HepG2 (cell line): ENCODE data around the gene SPAG4. TPM values are rescaled to one million over a fixed set of nuclear protein-coding genes. Genes with fewer than 3 reads are reported as not detected.

Experiments used
- ATRX ChIP-seq: sonication (generic); formaldehyde crosslinking; IDR thresholded peaks from 2 replicates; pipeline ENCODE4 v1.4.0; 2020; ENCODE audit warnings: missing genetic modification reagents, borderline replicate concordance
- NAIF1 ChIP-seq: sonication (generic); formaldehyde crosslinking; IDR thresholded peaks from 2 replicates; pipeline ENCODE4 v1.5.0; 2020; ENCODE audit warnings: mild to moderate bottlenecking, missing genetic modification reagents, borderline replicate concordance
- POLR2A ChIP-seq, 2 experiments: IDR thresholded peaks; 2 replicates each; pipeline ENCODE4 v1.6.1; 2011; ENCODE audit warnings: low read depth in 2 of 2, low read length in 2 of 2, mild to moderate bottlenecking in 1 of 2, moderate library complexity in 1 of 2; ENCODE audit not compliant: insufficient read depth in 1 of 2
- POLR2AphosphoS2 ChIP-seq: IDR thresholded peaks from 2 replicates; pipeline ENCODE4 v1.6.1; 2011; ENCODE audit warnings: low read depth, low read length, improper control_type of control experiment
- POLR2AphosphoS5 ChIP-seq: IDR thresholded peaks from 2 replicates; pipeline ENCODE4 v1.6.1; 2012; ENCODE audit warnings: low read depth, low read length
- RARA ChIP-seq: IDR thresholded peaks from 2 replicates; pipeline ENCODE4 v1.6.1; 2016; ENCODE audit warnings: missing genetic modification reagents, missing compliant biosample characterization
- REXO4 ChIP-seq: sonication (generic); formaldehyde crosslinking; IDR thresholded peaks from 2 replicates; pipeline ENCODE4 v1.8.0; 2022; ENCODE audit warnings: missing genetic modification reagents, mild to moderate bottlenecking, borderline replicate concordance
- TFAP4 ChIP-seq: sonication (generic); IDR thresholded peaks from 2 replicates; pipeline ENCODE4 v1.6.1; 2016; ENCODE audit warnings: low read depth, borderline replicate concordance
- TFDP1 ChIP-seq: IDR thresholded peaks from 2 replicates; pipeline ENCODE4 v1.6.1; 2016; ENCODE audit warnings: missing compliant biosample characterization, missing genetic modification reagents, borderline replicate concordance
- ZFP1 ChIP-seq: IDR thresholded peaks from 2 replicates; pipeline ENCODE4 v1.6.1; 2016
- ZMYM4 ChIP-seq: sonication (generic); formaldehyde crosslinking; IDR thresholded peaks from 2 replicates; pipeline ENCODE4 v1.8.1; 2023; ENCODE audit warnings: mild to moderate bottlenecking, missing genetic modification reagents
- ZNF121 ChIP-seq: sonication (generic); formaldehyde crosslinking; IDR thresholded peaks from 2 replicates; pipeline ENCODE4 v1.5.0; 2020; ENCODE audit warnings: mild to moderate bottlenecking, missing genetic modification reagents
- ZNF143 ChIP-seq: sonication (generic); formaldehyde crosslinking; IDR thresholded peaks from 2 replicates; pipeline ENCODE4 v1.4.0; 2020; ENCODE audit warnings: missing genetic modification reagents
- ZNF326 ChIP-seq: sonication (generic); formaldehyde crosslinking; IDR thresholded peaks from 2 replicates; pipeline ENCODE4 v1.4.0; 2020; ENCODE audit warnings: missing genetic modification reagents, borderline replicate concordance
- ZNF468 ChIP-seq: sonication (generic); formaldehyde crosslinking; IDR thresholded peaks from 2 replicates; pipeline ENCODE4 v1.8.0; 2022; ENCODE audit warnings: mild to moderate bottlenecking, moderate library complexity, missing genetic modification reagents
- ZNF766 ChIP-seq: sonication (generic); formaldehyde crosslinking; IDR thresholded peaks from 2 replicates; pipeline ENCODE4 v1.5.0; 2020; ENCODE audit warnings: missing genetic modification reagents, borderline replicate concordance
- polyA plus RNA-seq, 8 experiments: library from polyadenylated mRNA; depleted of rRNA in 3 of 8; stranded (reverse) in 7 of 8; unstranded in 1 of 8; fragments of >200 nt; fragmentation: Illumina TruSeq in 4 of 8; extraction: Trizol in 4 of 8; gene quantifications; 2 replicates each; pipeline versions ENCODE4 v1.2.1 to v1.2.3, GENCODE V29; 2011 to 2016; ENCODE audit warnings: low read depth in 4 of 8, missing spikeins in 1 of 8, mixed read lengths in 1 of 8; ENCODE audit not compliant: insufficient read depth in 1 of 8
- total RNA-seq, 5 experiments: library from RNA; depleted of rRNA; stranded (reverse); fragments of >200 nt; fragmentation: Illumina TruSeq; extraction: Trizol; gene quantifications; 2 replicates each; pipeline ENCODE4 v1.2.3, GENCODE V29; 2016; ENCODE audit warnings: low read depth in 1 of 5
- TF ChIP-seq, protein P1 (sequence below): sonication (generic); formaldehyde crosslinking; IDR thresholded peaks from 2 replicates; pipeline ENCODE4 v1.8.1; 2022; ENCODE audit warnings: low read depth, mild to moderate bottlenecking, missing genetic modification reagents
- TF ChIP-seq, protein P2 (sequence below): sonication (generic); formaldehyde crosslinking; IDR thresholded peaks from 2 replicates; pipeline ENCODE4 v1.4.0; 2020; ENCODE audit warnings: mild to moderate bottlenecking, missing genetic modification reagents
- TF ChIP-seq, protein P3 (sequence below): sonication (generic); formaldehyde crosslinking; IDR thresholded peaks from 2 replicates; pipeline ENCODE4 v1.4.0; 2020; ENCODE audit warnings: missing genetic modification reagents, borderline replicate concordance

SPAG4 gene
- total and polyA plus RNA-seq, 2 of the 13 experiments (the other 11 are each of a cell fraction or from before 2014, with no cell fraction given): 5.8 to 137 TPM

DNA sequence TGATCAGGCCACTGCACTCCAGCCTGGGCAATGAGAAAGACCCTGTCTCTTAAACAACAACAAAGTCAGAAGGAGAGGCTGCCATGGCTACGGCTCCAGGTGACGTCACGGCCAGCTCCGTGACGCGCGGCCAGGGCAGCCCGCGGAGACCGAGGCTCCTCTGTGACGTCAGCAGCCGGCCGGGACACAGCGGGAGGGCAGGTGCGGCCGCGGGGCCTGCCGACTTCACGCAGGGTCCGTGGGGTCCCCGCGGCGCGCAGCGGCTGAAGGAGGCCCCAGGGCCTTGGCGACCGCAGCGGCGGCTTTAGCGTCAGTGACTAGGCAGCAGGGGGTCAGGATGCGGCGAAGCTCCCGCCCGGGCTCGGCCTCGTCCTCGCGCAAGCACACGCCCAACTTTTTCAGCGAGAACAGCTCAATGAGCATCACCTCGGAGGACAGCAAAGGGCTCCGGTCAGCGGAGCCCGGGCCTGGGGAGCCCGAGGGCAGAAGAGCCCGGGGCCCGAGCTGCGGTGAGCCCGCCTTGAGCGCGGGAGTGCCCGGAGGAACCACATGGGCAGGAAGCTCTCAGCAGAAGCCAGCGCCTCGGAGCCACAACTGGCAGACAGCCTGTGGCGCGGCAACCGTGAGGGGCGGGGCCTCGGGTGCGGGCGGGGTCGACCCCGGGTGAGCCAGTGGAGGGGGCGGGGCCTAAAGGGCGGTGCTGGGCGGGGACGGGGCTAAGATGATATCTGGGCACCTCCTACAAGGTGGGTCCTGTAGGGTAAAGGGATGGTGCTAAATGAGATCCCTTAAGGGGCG lies at the start of gene SPAG4 (continued):
- TF ChIP-seq REXO4: peak; percentile 99
- TF ChIP-seq ZFP1 (CRISPR knock-in tag): peak; percentile 55; the same call in 1 of the 2 replicates
- TF ChIP-seq NAIF1 (CRISPR knock-in tag): peak; percentile 93
- TF ChIP-seq ATRX (CRISPR knock-in tag): 0 out of 2 replicates have a peak, but pooled peaks have one; percentile 36
- TF ChIP-seq POLR2AphosphoS5: peak; percentile 79
- peak; percentile 97; the same call in 1 of the 2 replicates for TF ChIP-seq ZNF468
- TF ChIP-seq, protein P1, sequence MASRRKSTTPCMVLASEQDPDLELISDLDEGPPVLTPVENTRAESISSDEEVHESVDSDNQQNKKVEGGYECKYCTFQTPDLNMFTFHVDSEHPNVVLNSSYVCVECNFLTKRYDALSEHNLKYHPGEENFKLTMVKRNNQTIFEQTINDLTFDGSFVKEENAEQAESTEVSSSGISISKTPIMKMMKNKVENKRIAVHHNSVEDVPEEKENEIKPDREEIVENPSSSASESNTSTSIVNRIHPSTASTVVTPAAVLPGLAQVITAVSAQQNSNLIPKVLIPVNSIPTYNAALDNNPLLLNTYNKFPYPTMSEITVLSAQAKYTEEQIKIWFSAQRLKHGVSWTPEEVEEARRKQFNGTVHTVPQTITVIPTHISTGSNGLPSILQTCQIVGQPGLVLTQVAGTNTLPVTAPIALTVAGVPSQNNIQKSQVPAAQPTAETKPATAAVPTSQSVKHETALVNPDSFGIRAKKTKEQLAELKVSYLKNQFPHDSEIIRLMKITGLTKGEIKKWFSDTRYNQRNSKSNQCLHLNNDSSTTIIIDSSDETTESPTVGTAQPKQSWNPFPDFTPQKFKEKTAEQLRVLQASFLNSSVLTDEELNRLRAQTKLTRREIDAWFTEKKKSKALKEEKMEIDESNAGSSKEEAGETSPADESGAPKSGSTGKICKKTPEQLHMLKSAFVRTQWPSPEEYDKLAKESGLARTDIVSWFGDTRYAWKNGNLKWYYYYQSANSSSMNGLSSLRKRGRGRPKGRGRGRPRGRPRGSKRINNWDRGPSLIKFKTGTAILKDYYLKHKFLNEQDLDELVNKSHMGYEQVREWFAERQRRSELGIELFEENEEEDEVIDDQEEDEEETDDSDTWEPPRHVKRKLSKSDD (CRISPR knock-in tag): peak; percentile 99
- peak; percentile 82 for TF ChIP-seq ZNF121 (CRISPR knock-in tag)
- peak; percentile 85 to 90 for TF ChIP-seq POLR2A (IDR thresholded peaks at IDR 0.05; ENCODE audit: insufficient read depth in 1 of 2, low read depth in 2 of 2, low read length in 2 of 2)
- TF ChIP-seq POLR2AphosphoS2: 0 out of 2 replicates have a peak, but pooled peaks have one; percentile 50
- TF ChIP-seq RARA (CRISPR knock-in tag): peak; percentile 59; the same call in 1 of the 2 replicates
- TF ChIP-seq, protein P2, sequence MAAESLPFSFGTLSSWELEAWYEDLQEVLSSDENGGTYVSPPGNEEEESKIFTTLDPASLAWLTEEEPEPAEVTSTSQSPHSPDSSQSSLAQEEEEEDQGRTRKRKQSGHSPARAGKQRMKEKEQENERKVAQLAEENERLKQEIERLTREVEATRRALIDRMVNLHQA: no peak
- TF ChIP-seq, protein P3, sequence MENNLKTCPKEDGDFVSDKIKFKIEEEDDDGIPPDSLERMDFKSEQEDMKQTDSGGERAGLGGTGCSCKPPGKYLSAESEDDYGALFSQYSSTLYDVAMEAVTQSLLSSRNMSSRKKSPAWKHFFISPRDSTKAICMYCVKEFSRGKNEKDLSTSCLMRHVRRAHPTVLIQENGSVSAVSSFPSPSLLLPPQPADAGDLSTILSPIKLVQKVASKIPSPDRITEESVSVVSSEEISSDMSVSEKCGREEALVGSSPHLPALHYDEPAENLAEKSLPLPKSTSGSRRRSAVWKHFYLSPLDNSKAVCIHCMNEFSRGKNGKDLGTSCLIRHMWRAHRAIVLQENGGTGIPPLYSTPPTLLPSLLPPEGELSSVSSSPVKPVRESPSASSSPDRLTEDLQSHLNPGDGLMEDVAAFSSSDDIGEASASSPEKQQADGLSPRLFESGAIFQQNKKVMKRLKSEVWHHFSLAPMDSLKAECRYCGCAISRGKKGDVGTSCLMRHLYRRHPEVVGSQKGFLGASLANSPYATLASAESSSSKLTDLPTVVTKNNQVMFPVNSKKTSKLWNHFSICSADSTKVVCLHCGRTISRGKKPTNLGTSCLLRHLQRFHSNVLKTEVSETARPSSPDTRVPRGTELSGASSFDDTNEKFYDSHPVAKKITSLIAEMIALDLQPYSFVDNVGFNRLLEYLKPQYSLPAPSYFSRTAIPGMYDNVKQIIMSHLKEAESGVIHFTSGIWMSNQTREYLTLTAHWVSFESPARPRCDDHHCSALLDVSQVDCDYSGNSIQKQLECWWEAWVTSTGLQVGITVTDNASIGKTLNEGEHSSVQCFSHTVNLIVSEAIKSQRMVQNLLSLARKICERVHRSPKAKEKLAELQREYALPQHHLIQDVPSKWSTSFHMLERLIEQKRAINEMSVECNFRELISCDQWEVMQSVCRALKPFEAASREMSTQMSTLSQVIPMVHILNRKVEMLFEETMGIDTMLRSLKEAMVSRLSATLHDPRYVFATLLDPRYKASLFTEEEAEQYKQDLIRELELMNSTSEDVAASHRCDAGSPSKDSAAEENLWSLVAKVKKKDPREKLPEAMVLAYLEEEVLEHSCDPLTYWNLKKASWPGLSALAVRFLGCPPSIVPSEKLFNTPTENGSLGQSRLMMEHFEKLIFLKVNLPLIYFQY (CRISPR knock-in tag): peak; percentile 83
- peak; percentile 60 for TF ChIP-seq TFAP4
- no peak for TF ChIP-seq ZNF326 (CRISPR knock-in tag)
- TF ChIP-seq TFDP1 (CRISPR knock-in tag): peak; percentile 98
- TF ChIP-seq ZNF143 (CRISPR knock-in tag): peak; percentile 68
- TF ChIP-seq ZNF766: peak; percentile 99
- peak; percentile 78 for TF ChIP-seq ZMYM4 (CRISPR knock-in tag)
